ENCODE results near the gene VPS37C. TPM values are rescaled to one million over a fixed set of nuclear protein-coding genes. Genes with fewer than 3 reads are reported as not detected.

VPS37C gene
- total and polyA plus RNA-seq, 4 donors: 14.8 to 35.8 (median 22.3) TPM

- 86 to 92% methylated on average over 3 of the region's 3 CpGs for WGBS, 2 donors
- Histone ChIP-seq H3K9me3 (ENCODE audit: control insufficient read depth in 4 of 4, insufficient read depth in 3 of 4, low read length in 3 of 4) (peaks cover 0 to 2% (median 0%) of the 10 kb centered on the region in 4 donors), H3K4me3 (no peak overlapping the region), H3K4me1 (ENCODE audit: control insufficient read depth in 5 of 5, insufficient read depth in 5 of 5, low read length in 5 of 5) (peaks cover 0 to 6% (median 0%) of the 10 kb centered on the region in 5 donors), H3K9ac (ENCODE audit: insufficient read depth in 1 of 2, low read length in 2 of 2) (no peak overlapping the region), H3K27ac (ENCODE audit: low read depth in 1 of 2, low read length in 1 of 2) (no peak overlapping the region), H3K27me3 (ENCODE audit: control insufficient read depth in 3 of 3, insufficient read depth in 3 of 3, low read length in 2 of 3) (no peaks in the 10 kb centered on the region), H3K36me3 (ENCODE audit: control insufficient read depth in 4 of 4, insufficient read depth in 4 of 4, low read length in 4 of 4) (no peaks in the 10 kb centered on the region)
- ATAC-seq (ENCODE audit: insufficient read depth, low FRiP score): no peak
- no peak for TF ChIP-seq CTCF (IDR thresholded peaks at IDR 0.05; ENCODE audit: control extremely low read depth, extremely low read depth)
- no peak for DNase-seq
Observed at GRCh38 chr11:61119571-61119970, 41.7 kb downstream of the VPS37C start.

GRCh38 chr11:61119055-61119454, 42.2 kb downstream of the VPS37C start:
- Histone ChIP-seq H3K9ac (ENCODE audit: insufficient read depth in 1 of 2, low read length in 2 of 2) (no peak overlapping the region), H3K4me1 (ENCODE audit: control insufficient read depth in 5 of 5, insufficient read depth in 5 of 5, low read length in 5 of 5) (peaks cover 0 to 6% (median 0%) of the 10 kb centered on the region in 5 donors), H3K9me3 (ENCODE audit: control insufficient read depth in 4 of 4, insufficient read depth in 3 of 4, low read length in 3 of 4) (peaks cover 0 to 1% (median 0%) of the 10 kb centered on the region in 4 donors), H3K36me3 (ENCODE audit: control insufficient read depth in 4 of 4, insufficient read depth in 4 of 4, low read length in 4 of 4) (no peaks in the 10 kb centered on the region), H3K4me3 (no peak overlapping the region), H3K27me3 (ENCODE audit: control insufficient read depth in 3 of 3, insufficient read depth in 3 of 3, low read length in 2 of 3) (no peaks in the 10 kb centered on the region), H3K27ac (ENCODE audit: low read depth in 1 of 2, low read length in 1 of 2) (no peak overlapping the region)
- DNase-seq: no peak
- 78 to 88% methylated on average over 9 of the region's 9 CpGs for WGBS, 2 donors
- ATAC-seq (ENCODE audit: insufficient read depth, low FRiP score): no peak
- no peak for TF ChIP-seq CTCF (IDR thresholded peaks at IDR 0.05; ENCODE audit: control extremely low read depth, extremely low read depth)

GRCh38 chr11:61118406-61118805, 42.8 kb downstream of the VPS37C start:
- DNase-seq (no peak), ATAC-seq (ENCODE audit: insufficient read depth, low FRiP score) (no peak)
- whole genome bisulfite sequencing, 2 donors: 88 to 96% methylated on average over 9 of the region's 9 CpGs
- Histone ChIP-seq H3K9me3 (ENCODE audit: control insufficient read depth in 4 of 4, insufficient read depth in 3 of 4, low read length in 3 of 4) (no peaks in the 10 kb centered on the region), H3K27me3 (ENCODE audit: control insufficient read depth in 3 of 3, insufficient read depth in 3 of 3, low read length in 2 of 3) (no peaks in the 10 kb centered on the region), H3K9ac (ENCODE audit: insufficient read depth in 1 of 2, low read length in 2 of 2) (no peak overlapping the region), H3K27ac (ENCODE audit: low read depth in 1 of 2, low read length in 1 of 2) (no peak overlapping the region), H3K36me3 (ENCODE audit: control insufficient read depth in 4 of 4, insufficient read depth in 4 of 4, low read length in 4 of 4) (no peaks in the 10 kb centered on the region), H3K4me3 (no peak overlapping the region), H3K4me1 (ENCODE audit: control insufficient read depth in 5 of 5, insufficient read depth in 5 of 5, low read length in 5 of 5) (peaks cover 0 to 6% (median 0%) of the 10 kb centered on the region in 5 donors)
- no peak for TF ChIP-seq CTCF (IDR thresholded peaks at IDR 0.05; ENCODE audit: control extremely low read depth, extremely low read depth)

- Histone ChIP-seq H3K9ac (ENCODE audit: insufficient read depth in 1 of 2, low read length in 2 of 2) (no peak overlapping the region), H3K27ac (ENCODE audit: low read depth in 1 of 2, low read length in 1 of 2) (no peak overlapping the region), H3K27me3 (ENCODE audit: control insufficient read depth in 3 of 3, insufficient read depth in 3 of 3, low read length in 2 of 3) (no peaks in the 10 kb centered on the region), H3K4me1 (ENCODE audit: control insufficient read depth in 5 of 5, insufficient read depth in 5 of 5, low read length in 5 of 5) (peaks cover 0 to 6% (median 0%) of the 10 kb centered on the region in 5 donors), H3K9me3 (ENCODE audit: control insufficient read depth in 4 of 4, insufficient read depth in 3 of 4, low read length in 3 of 4) (no peaks in the 10 kb centered on the region), H3K36me3 (ENCODE audit: control insufficient read depth in 4 of 4, insufficient read depth in 4 of 4, low read length in 4 of 4) (no peaks in the 10 kb centered on the region), H3K4me3 (no peak overlapping the region)
- TF ChIP-seq CTCF (IDR thresholded peaks at IDR 0.05; ENCODE audit: control extremely low read depth, extremely low read depth): no peak
- ATAC-seq (ENCODE audit: insufficient read depth, low FRiP score) (no peak), DNase-seq (no peak)
- WGBS, 2 donors: 89% methylated on average over 9 of the region's 9 CpGs
Observed at GRCh38 chr11:61118004-61118403, 43.2 kb downstream of the VPS37C start.

Measured in lung (tissue), 12 donors.